GM12878 (cell line): ENCODE measurements around the gene ETNK1. TPM values are rescaled to one million over a fixed set of nuclear protein-coding genes. Genes with fewer than 3 reads are reported as not detected.

ENCODE experiments used
- ATAC-seq: fragments of 200-7000 bp; cut with Tn5 transposase; 3 replicates; pipeline ENCODE4 v1.9.1; 2020; ENCODE audit warnings: mild to moderate bottlenecking, moderate library complexity
- BruUV-seq: library from RNA; stranded (reverse); fragments of 400-500 nt; replicated peaks from 2 replicates; lab custom pipeline; 2021; lab: Mats Ljungman, UMichigan
- CTCF ChIA-PET: fragments of 300-600 bp; sonication (Branson Sonifier 250); formaldehyde crosslinking; extraction: SDS; loops from one replicate; lab custom pipeline; 2021; ENCODE audit warnings: inconsistent platforms; lab: Yijun Ruan, JAX
- POLR2A ChIA-PET: fragments of 350-600 bp; formaldehyde crosslinking; extraction: SDS; loops from one replicate; lab custom pipeline; 2021; ENCODE audit warnings: inconsistent platforms; lab: Charles Lee
- RAD21 ChIA-PET: fragments of 300-600 bp; sonication (Branson Sonifier 250); formaldehyde crosslinking; loops from one replicate; lab custom pipeline; 2023; ENCODE audit warnings: antibody characterized with exemption; ENCODE audit not compliant: unreplicated experiment; lab: Charles Lee
- SMC1A ChIA-PET: fragments of 300-600 bp; sonication (Branson Sonifier 250); formaldehyde crosslinking; loops from one replicate; lab custom pipeline; 2023; ENCODE audit not compliant: unreplicated experiment, uncharacterized antibody; lab: Charles Lee
- DNase-seq: peaks from one replicate; pipeline ENCODE4 v3.0.0-alpha.2; 2011; ENCODE audit warnings: low read depth, low spot score
- FAIRE-seq: peaks from 3 replicates; lab custom pipeline; 2011; peaks lifted over from hg19 to GRCh38; lab: Jason Lieb, UNC
- H2AFZ ChIP-seq: 2 replicates; pipeline ENCODE4 v1.6.0; 2011; ENCODE audit warnings: low read depth, low read length, control low read depth; ENCODE audit not compliant: control insufficient read depth
- H3K27ac ChIP-seq: 2 replicates; pipeline ENCODE4 v1.5.1; 2011; ENCODE audit warnings: control low read depth; ENCODE audit not compliant: control insufficient read depth, insufficient read depth
- H3K27me3 ChIP-seq, 2 experiments: replicated peaks in 1 of 2; 2 replicates each; pipeline versions ENCODE4 v1.6.0 to v1.6.1; 2011; ENCODE audit warnings: low read length in 1 of 2; ENCODE audit not compliant: control insufficient read depth in 2 of 2, insufficient read depth in 2 of 2
- H3K36me3 ChIP-seq, 2 experiments: 2 replicates each; pipeline ENCODE4 v1.5.1; 2011; ENCODE audit warnings: low read length in 1 of 2; ENCODE audit not compliant: control insufficient read depth in 2 of 2, insufficient read depth in 2 of 2
- H3K4me1 ChIP-seq: 2 replicates; pipeline ENCODE4 v1.6.1; 2011; ENCODE audit warnings: mild to moderate bottlenecking, low read length, moderate library complexity, mixed read lengths; ENCODE audit not compliant: control insufficient read depth, insufficient read depth
- H3K4me2 ChIP-seq: 2 replicates; pipeline ENCODE4 v1.6.0; 2011; ENCODE audit warnings: control low read depth; ENCODE audit not compliant: control insufficient read depth, insufficient read depth
- H3K4me3 ChIP-seq: fragments of 200-600 bp; sonication (generic); 2 replicates; pipeline ENCODE4 v1.5.1; 2016
- H3K79me2 ChIP-seq: 2 replicates; pipeline ENCODE4 v1.6.0; 2011; ENCODE audit warnings: low read length; ENCODE audit not compliant: control insufficient read depth, insufficient read depth
- H3K9ac ChIP-seq: 2 replicates; pipeline ENCODE4 v1.8.0; 2011; ENCODE audit warnings: low read length, control low read depth, mixed read lengths; ENCODE audit not compliant: control insufficient read depth, insufficient read depth
- H3K9me3 ChIP-seq: replicated peaks from 3 replicates; pipeline ENCODE4 v1.5.1; 2011; ENCODE audit warnings: mild to moderate bottlenecking, low read length; ENCODE audit not compliant: control insufficient read depth, insufficient read depth
- H4K20me1 ChIP-seq: 2 replicates; pipeline ENCODE4 v1.6.0; 2011; ENCODE audit not compliant: control insufficient read depth, insufficient read depth
- BACH1 ChIP-seq: fragments of 450-650 bp; IDR thresholded peaks from 2 replicates; pipeline ENCODE4 v1.6.1; 2017; ENCODE audit warnings: mild to moderate bottlenecking, borderline replicate concordance
- BCLAF1 ChIP-seq: fragments of 450-650 bp; IDR thresholded peaks from 2 replicates; pipeline ENCODE4 v1.6.1; 2017; ENCODE audit warnings: antibody characterized with exemption, mild to moderate bottlenecking, moderate library complexity
- CHD4 ChIP-seq: fragments of 200-600 bp; sonication (generic); IDR thresholded peaks from 2 replicates; pipeline ENCODE4 v1.6.1; 2016; ENCODE audit warnings: mild to moderate bottlenecking
- E4F1 ChIP-seq: fragments of 450-650 bp; IDR thresholded peaks from 2 replicates; pipeline ENCODE4 v1.6.1; 2018; ENCODE audit warnings: borderline replicate concordance, mild to moderate bottlenecking; ENCODE audit not compliant: partially characterized antibody
- GATAD2B ChIP-seq: fragments of 450-650 bp; conservative IDR thresholded peaks from 2 replicates; pipeline ENCODE4 v1.6.1; 2017; ENCODE audit warnings: low read depth, mild to moderate bottlenecking, moderate library complexity
- HCFC1 ChIP-seq: fragments of 150-350 bp; IDR thresholded peaks from 2 replicates; pipeline ENCODE4 v1.6.1; 2014; ENCODE audit warnings: low read length
- IKZF1 ChIP-seq: fragments of 450-650 bp; conservative IDR thresholded peaks from 2 replicates; pipeline ENCODE4 v1.6.1; 2017; ENCODE audit warnings: antibody characterized with exemption, mild to moderate bottlenecking
- JUNB ChIP-seq: IDR thresholded peaks from 2 replicates; pipeline ENCODE4 v1.6.1; 2016; ENCODE audit warnings: antibody characterized with exemption, mild to moderate bottlenecking
- NBN ChIP-seq: fragments of 450-650 bp; IDR thresholded peaks from 2 replicates; pipeline ENCODE4 v1.6.1; 2016
- NFXL1 ChIP-seq: fragments of 450-650 bp; IDR thresholded peaks from 2 replicates; pipeline ENCODE4 v1.6.1; 2017; ENCODE audit warnings: antibody characterized with exemption, mild to moderate bottlenecking, borderline replicate concordance
- REST ChIP-seq: IDR thresholded peaks from 2 replicates; pipeline ENCODE4 v1.6.1; 2012; ENCODE audit warnings: mild to moderate bottlenecking, low read depth, low read length
- SMAD1 ChIP-seq: fragments of 450-650 bp; IDR thresholded peaks from 2 replicates; pipeline ENCODE4 v1.6.1; 2018; ENCODE audit warnings: mild to moderate bottlenecking, low read depth; ENCODE audit not compliant: partially characterized antibody
- TCF12 ChIP-seq: IDR thresholded peaks from 2 replicates; pipeline ENCODE4 v1.6.1; 2011; ENCODE audit warnings: low read depth, mild to moderate bottlenecking, low read length
- ZNF24 ChIP-seq: fragments of 450-650 bp; IDR thresholded peaks from 2 replicates; pipeline ENCODE4 v1.6.1; 2017; ENCODE audit warnings: antibody characterized with exemption, mild to moderate bottlenecking
- WGBS: methylation state at CpG from one replicate; pipeline ENCODE4 v1.1.6; 2016; ENCODE audit warnings: low lambda C conversion rate; ENCODE audit not compliant: insufficient replicate concordance, insufficient coverage; ENCODE audit errors: missing lambda C conversion rate; 5-methylcytosine and 5-hydroxymethylcytosine counted together
- in situ Hi-C: fragments of 300-500 bp; cut with MboI; formaldehyde crosslinking; loops from 9 replicates; pipeline ENCODE4 v1.14.3; 2018; ENCODE audit warnings: mixed read lengths
- intact Hi-C: fragments of 100-400 bp; cut with micrococcal nuclease; formaldehyde crosslinking; loops from one replicate; pipeline ENCODE4 v1.14.2; 2022; ENCODE audit not compliant: unreplicated experiment
- polyA plus RNA-seq, 11 experiments: library from polyadenylated mRNA; depleted of rRNA in 4 of 11; unstranded in 6 of 11; stranded (reverse) in 5 of 11; fragments of >200 nt; fragmentation: Nextera tagmentation in 4 of 11; fragmentation: Illumina TruSeq in 1 of 11; extraction: Ambion mirVana in 4 of 11; extraction: Trizol in 1 of 11; gene quantifications; 1 replicate in 1 of 11; 2 replicates in 10 of 11; pipeline versions ENCODE4 v1.2.1 to v1.2.3, GENCODE V29; 2011 to 2016; ENCODE audit warnings: inconsistent platforms in 2 of 11, missing spikeins in 2 of 11, low read depth in 1 of 11
- total RNA-seq, 4 experiments: library from RNA; depleted of rRNA in 3 of 4; stranded (reverse); fragments of >200 nt in 3 of 4; fragmentation: Illumina TruSeq in 1 of 4; extraction: Trizol in 1 of 4; gene quantifications; 2 replicates each; pipeline versions ENCODE4 v1.2.1 to v1.2.3, GENCODE V29; 2013 to 2021

Gene ETNK1
- total and polyA plus RNA-seq, 10 of the 15 experiments (the other 5 are each of a cell fraction or from before 2014, with no cell fraction given): 12.3 to 69.4 (median 34.2) TPM

- intact Hi-C loops: no loop called here
- TF ChIP-seq BCLAF1 (no peak), TCF12 (no peak), NFXL1 (no peak), BACH1 (no peak), SMAD1 (no peak), IKZF1 (no peak), E4F1 (no peak), REST (no peak), CHD4 (no peak), NBN (no peak), JUNB (no peak), HCFC1 (no peak), GATAD2B (no peak), ZNF24 (no peak)
- TF ChIP-seq, all 136 proteins: peak for 0
- FAIRE-seq: no peak
- no TSS peak for BruUV-seq
- no peak for DNase-seq
- ChIA-PET RAD21 (no interaction called here), SMC1A (no interaction called here), CTCF (interaction anchor here (1.1 kb wide), 1 partner anchor 31 kb away, joined by 4 read pairs; no protein-coding TSS in a partner anchor), POLR2A (no interaction called here)
- H3K27ac ChIP-seq: no peak overlapping the region
- H3K4me3 ChIP-seq: no peak overlapping the region
- ATAC-seq: no peak
- WGBS: 53% methylated on average over 4 of the region's 4 CpGs
- H3K27me3 ChIP-seq: no peaks in the 10 kb centered on the region
- no peaks in the 10 kb centered on the region for H3K4me1 ChIP-seq
- no peaks in the 10 kb centered on the region for H4K20me1 ChIP-seq
- no peaks in the 10 kb centered on the region for H3K36me3 ChIP-seq
- no peak overlapping the region for H2AFZ ChIP-seq
- H3K9me3 ChIP-seq: no peaks in the 10 kb centered on the region
- no peak overlapping the region for H3K4me2 ChIP-seq
- no peak overlapping the region for H3K9ac ChIP-seq
- in situ Hi-C loops: no loop called here
- H3K79me2 ChIP-seq: no peaks in the 10 kb centered on the region
Observed at GRCh38 chr12:22598763-22599161, 26.2 kb upstream of the ETNK1 start.
